Uterus (tissue), 2 donors: ENCODE data around the gene NSUN6.

Experiments used
- POLR2A ChIP-seq, 2 donors: fragments of 450-650 bp; IDR thresholded peaks; one replicate each; pipeline ENCODE4 v1.6.1; 2016; ENCODE audit warnings: antibody characterized with exemption in 2 of 2, mild to moderate bottlenecking in 1 of 2, moderate library complexity in 1 of 2
- TF ChIP-seq, protein P1 (sequence below), 4 experiments: fragments of 200-600 bp in 2 of 4; fragments of 450-650 bp in 2 of 4; sonication (generic) in 2 of 4; IDR thresholded peaks; one replicate each; pipeline ENCODE4 v1.5.1; 2016 to 2019; ENCODE audit warnings: antibody characterized with exemption in 4 of 4, mild to moderate bottlenecking in 2 of 4, moderate library complexity in 1 of 4

DNA sequence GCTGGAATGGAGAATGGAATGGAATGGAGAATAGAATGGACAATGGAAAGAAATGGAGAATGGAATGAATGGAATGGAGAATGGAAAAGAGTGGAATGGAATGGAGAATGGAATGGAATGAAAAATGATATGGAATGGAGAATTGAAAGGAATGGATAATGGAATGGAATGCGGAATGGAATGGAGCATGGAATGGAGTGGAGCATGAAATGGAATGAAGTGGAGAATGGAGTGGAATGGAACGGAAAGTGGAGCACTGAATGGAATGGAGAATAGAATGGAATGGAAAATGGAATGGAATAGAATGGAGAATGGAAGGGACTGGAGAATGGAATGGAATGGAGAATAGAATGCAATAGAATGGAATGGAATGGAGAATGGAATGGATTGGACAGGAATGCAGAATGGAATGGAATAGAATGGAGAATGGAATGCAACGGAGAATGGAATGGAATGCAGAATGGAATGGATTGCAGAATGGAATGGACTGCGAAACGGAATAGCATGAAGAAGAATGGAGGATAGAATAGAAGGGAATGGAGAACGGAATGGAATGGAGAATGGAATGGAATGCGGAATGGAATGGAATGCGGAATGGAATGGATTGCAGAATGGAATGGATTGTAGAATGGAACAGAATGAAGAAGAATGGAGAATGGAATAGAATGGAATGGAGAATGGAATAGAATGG, 89.4 kb downstream of the NSUN6 start:
- TF ChIP-seq, protein P1, sequence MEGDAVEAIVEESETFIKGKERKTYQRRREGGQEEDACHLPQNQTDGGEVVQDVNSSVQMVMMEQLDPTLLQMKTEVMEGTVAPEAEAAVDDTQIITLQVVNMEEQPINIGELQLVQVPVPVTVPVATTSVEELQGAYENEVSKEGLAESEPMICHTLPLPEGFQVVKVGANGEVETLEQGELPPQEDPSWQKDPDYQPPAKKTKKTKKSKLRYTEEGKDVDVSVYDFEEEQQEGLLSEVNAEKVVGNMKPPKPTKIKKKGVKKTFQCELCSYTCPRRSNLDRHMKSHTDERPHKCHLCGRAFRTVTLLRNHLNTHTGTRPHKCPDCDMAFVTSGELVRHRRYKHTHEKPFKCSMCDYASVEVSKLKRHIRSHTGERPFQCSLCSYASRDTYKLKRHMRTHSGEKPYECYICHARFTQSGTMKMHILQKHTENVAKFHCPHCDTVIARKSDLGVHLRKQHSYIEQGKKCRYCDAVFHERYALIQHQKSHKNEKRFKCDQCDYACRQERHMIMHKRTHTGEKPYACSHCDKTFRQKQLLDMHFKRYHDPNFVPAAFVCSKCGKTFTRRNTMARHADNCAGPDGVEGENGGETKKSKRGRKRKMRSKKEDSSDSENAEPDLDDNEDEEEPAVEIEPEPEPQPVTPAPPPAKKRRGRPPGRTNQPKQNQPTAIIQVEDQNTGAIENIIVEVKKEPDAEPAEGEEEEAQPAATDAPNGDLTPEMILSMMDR (IDR thresholded peaks at IDR 0.05): no peak
- no peak for TF ChIP-seq POLR2A (IDR thresholded peaks at IDR 0.05)
